GM19328 (cell line): Measurements from ENCODE around the gene FRAS1.
"Not testable (repeated sequence)": the region's sequence is repeated elsewhere in the genome, so short reads cannot be mapped to it uniquely, and the experiment has no call there.

Experiments used
- ATAC-seq: cut with Tn5 transposase; IDR thresholded peaks from one replicate; pipeline ENCODE4 v1.9.1; 2021; ENCODE audit warnings: mild to moderate bottlenecking, moderate library complexity; ENCODE audit not compliant: unreplicated experiment

The FRAS1 gene

GRCh38 chr4:78418406-78418805, 361.3 kb downstream of the FRAS1 start:
- ATAC-seq, result no peak

GRCh38 chr4:78423790-78424189, 366.7 kb downstream of the FRAS1 start:
- ATAC-seq, result no peak

DNA sequence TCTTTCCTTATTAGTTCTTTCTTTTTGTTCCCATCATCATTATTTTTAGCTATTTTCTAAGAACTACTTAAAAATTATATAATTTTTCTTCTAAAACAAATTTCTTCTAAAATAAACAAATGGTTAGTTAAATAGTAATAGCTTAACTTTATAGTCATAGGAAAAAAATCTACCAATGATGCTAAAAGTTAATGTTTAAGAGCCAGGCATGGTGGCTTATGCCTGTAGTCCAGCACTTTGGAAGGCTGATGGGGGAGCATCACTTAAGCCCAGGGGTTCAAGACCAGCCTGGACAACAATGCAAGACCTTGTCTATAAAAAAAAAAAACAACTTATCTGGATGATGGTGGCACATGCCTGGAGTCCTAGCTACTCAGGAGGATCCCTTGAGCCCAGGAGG, 367.3 kb downstream of the FRAS1 start:
- ATAC-seq, result no peak

DNA sequence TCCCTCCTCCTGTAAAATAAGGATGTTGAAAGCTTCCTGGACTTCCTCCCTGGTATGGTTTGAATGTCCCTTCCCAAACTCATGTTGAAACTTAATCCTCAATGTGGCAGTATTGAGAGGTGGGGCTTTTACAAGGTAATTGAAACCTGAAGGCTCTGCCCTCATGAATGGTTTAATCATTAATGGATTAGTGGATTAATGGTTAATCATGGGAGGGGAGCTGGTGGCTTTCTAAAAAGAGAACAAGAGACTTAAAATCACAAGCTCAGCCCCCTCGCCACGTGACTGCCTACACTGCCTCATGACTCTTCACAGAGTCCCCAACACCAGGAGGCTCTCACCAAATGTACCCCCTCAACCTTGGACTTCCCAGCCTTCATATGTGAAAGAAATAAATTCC, 369.8 kb downstream of the FRAS1 start:
- ATAC-seq, result no peak

- no peak for ATAC-seq
These were observed 371.9 kb downstream of the FRAS1 start for GRCh38 chr4:78428996-78429395.

DNA sequence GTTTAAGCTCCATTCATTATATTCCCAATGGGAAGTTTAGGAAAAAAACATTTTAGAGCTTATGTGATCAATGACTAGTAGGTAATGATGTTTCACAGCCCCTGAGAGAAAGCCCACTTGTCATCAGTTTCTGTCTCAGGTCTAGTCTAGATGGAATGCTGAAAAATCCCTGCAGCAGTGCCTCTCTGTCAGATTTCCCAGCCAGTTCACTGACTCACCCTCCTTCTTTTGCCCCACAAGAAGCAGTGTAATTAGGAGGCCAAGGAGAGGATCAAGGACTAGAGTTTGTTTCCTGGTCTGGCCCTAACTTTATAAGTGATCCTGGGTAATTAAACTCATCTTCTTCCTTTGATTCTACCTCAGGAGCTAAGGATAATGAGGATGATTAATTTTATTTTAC, 375.8 kb downstream of the FRAS1 start:
- no peak for ATAC-seq

- ATAC-seq, result no peak
These were observed 380.5 kb downstream of the FRAS1 start for GRCh38 chr4:78437608-78438088.

GRCh38 chr4:78439328-78439727, 382.2 kb downstream of the FRAS1 start:
- ATAC-seq, result no peak

- ATAC-seq, result no peak
These were observed 384.6 kb downstream of the FRAS1 start for GRCh38 chr4:78441756-78442155.

- ATAC-seq, result no peak
These were observed 389.5 kb downstream of the FRAS1 start for GRCh38 chr4:78446619-78447018.

- no peak for ATAC-seq
These were observed 394.3 kb downstream of the FRAS1 start for GRCh38 chr4:78451407-78451806.

DNA sequence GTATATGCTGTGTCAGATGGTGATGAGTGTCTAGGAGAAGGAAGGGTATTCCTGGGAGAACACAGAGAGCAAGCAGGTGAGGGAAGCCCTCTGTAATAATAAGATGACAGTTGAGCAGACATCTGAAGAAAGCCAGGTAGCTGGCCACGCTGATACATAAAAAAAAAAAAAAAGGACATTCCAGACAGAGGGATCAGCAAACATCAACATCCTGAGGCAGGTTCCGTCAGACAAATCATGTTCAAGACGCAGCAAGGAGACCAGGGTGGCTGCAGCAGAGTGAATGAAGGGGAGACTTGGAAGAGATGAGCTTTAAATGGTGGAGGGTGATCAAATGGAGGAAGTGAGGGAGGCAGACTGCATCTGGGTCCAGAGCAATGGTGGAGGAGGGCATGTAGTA, 396.9 kb downstream of the FRAS1 start:
- no peak for ATAC-seq

- ATAC-seq, result no peak
These were observed 400.6 kb downstream of the FRAS1 start for GRCh38 chr4:78457751-78458150.

- no peak for ATAC-seq
These were observed 402.2 kb downstream of the FRAS1 start for GRCh38 chr4:78459327-78459726.

DNA sequence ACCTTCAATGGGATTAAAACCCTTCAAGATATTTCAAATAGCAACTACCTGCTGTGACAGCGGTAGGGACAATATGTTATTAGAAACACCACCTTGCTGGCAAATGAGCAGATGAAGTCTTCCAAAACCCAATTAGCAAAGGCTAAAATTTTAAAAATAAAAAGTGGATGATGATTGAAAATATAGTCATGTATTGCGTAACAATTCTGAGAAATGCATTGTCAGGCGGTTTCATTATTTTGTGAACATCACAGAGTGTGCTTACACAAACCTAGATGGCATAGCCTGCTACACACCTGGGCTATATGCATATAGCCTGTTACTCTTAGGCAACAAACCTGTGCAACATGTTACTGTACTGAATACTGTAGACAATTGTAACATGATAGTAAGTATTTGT, 403.2 kb downstream of the FRAS1 start:
- ATAC-seq, result no peak

GRCh38 chr4:78464265-78464664, 407.1 kb downstream of the FRAS1 start:
- ATAC-seq, result no peak

DNA sequence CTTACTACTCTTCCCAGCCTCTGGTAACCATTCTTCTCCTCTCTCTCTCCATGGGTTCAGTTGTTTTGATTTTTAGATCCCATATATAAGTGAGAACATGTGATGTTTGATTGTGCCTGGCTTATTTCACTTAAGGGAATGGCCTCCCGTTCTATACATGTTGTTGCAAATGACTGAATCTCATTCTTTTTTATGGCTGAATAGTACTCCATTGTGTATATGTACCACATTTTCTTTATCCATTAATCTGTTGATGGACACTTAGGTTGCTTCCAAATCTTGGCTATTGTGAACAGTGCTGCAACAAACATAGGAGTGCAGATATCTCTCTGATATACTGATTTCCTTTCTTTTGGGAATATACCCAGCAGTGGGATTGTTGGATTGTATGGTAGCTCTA, 410.1 kb downstream of the FRAS1 start:
- not testable (repeated sequence) for ATAC-seq

- no peak for ATAC-seq
These were observed 411.1 kb downstream of the FRAS1 start for GRCh38 chr4:78468272-78468671.

GRCh38 chr4:78476108-78476704, 419.1 kb downstream of the FRAS1 start:
- no peak for ATAC-seq

GRCh38 chr4:78477276-78477675, 420.2 kb downstream of the FRAS1 start:
- ATAC-seq, result no peak

- ATAC-seq, result no peak
These were observed 421.4 kb downstream of the FRAS1 start for GRCh38 chr4:78478523-78478922.

DNA sequence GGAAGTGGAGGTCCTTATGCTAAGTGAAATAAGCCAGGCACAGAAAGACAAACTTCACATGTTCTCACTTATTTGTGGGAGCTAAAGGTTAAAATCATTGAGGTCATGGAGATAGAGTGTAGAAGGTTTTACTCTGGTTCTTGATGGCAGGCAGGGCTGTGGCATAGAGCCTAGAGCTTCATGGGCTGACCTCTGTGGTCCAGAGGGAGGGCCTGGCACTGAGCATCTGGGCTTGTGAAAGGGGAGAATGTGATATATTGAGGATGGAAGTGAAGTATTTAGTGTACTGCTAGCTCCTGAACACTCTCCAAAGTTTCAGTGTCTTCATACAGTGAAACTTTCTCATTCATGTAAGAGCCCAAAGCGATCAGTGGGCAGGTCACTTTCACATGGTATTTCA, 423.2 kb downstream of the FRAS1 start:
- no peak for ATAC-seq

DNA sequence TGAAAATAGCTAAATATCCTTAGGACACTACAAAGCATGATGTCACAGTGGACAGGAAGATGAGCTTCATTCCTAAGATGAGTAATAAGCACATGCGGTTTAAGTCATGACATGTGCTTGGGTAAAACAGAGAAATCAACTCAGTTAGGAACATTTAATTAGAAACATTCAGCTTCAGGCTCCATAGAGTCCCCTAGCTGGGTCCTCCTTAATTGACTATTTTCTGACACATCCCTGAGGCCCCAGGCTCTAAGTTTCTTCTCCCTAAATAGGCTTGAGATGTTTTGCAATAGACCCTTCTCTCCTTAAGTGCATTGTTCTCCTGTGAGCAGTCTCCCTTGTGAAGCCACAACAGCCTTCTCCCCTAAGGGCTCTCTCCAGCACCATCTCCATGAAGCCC, 424.1 kb downstream of the FRAS1 start:
- ATAC-seq, result no peak
